ENCODE results near the gene PAQR3. TPM values are rescaled to one million over a fixed set of nuclear protein-coding genes. Genes with fewer than 3 reads are reported as not detected.

PAQR3 gene
- total RNA-seq, 1 donor from 2014 or later, result 53.2 TPM

DNA sequence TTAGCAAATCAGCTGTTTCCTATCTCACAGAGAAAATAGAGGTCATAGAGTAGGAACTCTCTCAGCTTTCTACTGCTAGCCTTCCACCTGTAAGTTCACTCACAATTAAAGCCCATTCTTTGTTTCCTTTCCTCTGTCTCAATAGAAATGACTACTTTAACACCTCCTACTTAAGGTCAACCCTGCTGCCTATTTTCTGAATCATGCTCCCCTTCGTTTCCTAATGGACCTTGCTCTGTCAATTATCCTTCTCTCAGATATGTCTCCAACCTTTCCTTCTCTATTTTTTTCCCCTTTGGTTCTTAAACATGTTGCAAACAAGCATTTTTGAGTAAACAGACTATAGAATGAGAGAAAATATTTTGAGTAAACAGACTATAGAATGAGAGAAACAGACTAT lies 5.1 kb upstream of the PAQR3 start:
- H3K27ac Mint-ChIP-seq (ENCODE audit: unreplicated experiment), result no peak overlapping the region
- H3K36me3 Mint-ChIP-seq (ENCODE audit: unreplicated experiment), result peaks cover 8% of the 10 kb centered on the region

DNA sequence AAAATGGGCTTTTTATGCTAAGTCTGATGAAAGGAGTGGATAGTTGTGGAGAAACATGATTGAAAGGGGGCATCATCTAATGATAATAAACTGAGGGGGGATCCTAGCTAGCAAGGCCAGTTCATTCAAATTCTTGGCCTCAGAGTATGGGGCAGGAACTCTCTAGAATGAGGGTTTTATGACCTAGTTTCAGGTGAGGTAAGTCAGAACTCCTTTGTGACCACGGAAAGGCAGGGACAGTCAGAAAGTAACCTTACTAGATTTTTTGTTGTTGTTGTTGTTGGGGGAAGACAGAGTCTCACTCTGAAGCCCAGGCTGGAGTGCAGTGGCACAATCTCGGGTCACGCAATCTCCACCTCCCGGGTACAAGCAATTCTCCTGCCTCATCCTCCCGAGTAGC lies 1.5 kb upstream of the PAQR3 start:
- no peak overlapping the region for H3K27ac Mint-ChIP-seq (ENCODE audit: unreplicated experiment)
- peaks cover 2% of the 10 kb centered on the region for H3K27me3 Mint-ChIP-seq (ENCODE audit: unreplicated experiment)
- H3K9me3 Mint-ChIP-seq (ENCODE audit: unreplicated experiment), result peaks cover 2% of the 10 kb centered on the region
- TF ChIP-seq, protein P1, sequence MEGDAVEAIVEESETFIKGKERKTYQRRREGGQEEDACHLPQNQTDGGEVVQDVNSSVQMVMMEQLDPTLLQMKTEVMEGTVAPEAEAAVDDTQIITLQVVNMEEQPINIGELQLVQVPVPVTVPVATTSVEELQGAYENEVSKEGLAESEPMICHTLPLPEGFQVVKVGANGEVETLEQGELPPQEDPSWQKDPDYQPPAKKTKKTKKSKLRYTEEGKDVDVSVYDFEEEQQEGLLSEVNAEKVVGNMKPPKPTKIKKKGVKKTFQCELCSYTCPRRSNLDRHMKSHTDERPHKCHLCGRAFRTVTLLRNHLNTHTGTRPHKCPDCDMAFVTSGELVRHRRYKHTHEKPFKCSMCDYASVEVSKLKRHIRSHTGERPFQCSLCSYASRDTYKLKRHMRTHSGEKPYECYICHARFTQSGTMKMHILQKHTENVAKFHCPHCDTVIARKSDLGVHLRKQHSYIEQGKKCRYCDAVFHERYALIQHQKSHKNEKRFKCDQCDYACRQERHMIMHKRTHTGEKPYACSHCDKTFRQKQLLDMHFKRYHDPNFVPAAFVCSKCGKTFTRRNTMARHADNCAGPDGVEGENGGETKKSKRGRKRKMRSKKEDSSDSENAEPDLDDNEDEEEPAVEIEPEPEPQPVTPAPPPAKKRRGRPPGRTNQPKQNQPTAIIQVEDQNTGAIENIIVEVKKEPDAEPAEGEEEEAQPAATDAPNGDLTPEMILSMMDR (IDR thresholded peaks at IDR 0.05; ENCODE audit: partially characterized antibody, unreplicated experiment), result no peak
- H3K4me3 Mint-ChIP-seq (ENCODE audit: unreplicated experiment), result no peak overlapping the region
- peaks cover 5% of the 10 kb centered on the region for H3K4me1 Mint-ChIP-seq (ENCODE audit: low read depth, unreplicated experiment)
- no peak for DNase-seq
- H3K36me3 Mint-ChIP-seq (ENCODE audit: unreplicated experiment), result peaks cover under 1% of the 10 kb centered on the region

More for the DNA sequence above, 5.1 kb upstream of the PAQR3 start:
- Mint-ChIP-seq H3K27me3 (ENCODE audit: unreplicated experiment) (no peaks in the 10 kb centered on the region), H3K4me1 (ENCODE audit: low read depth, unreplicated experiment) (peaks cover 2% of the 10 kb centered on the region), H3K4me3 (ENCODE audit: unreplicated experiment) (no peak overlapping the region), H3K9me3 (ENCODE audit: unreplicated experiment) (no peaks in the 10 kb centered on the region)
- TF ChIP-seq, protein P1 (IDR thresholded peaks at IDR 0.05; ENCODE audit: partially characterized antibody, unreplicated experiment), result no peak
- no peak for DNase-seq

DNA sequence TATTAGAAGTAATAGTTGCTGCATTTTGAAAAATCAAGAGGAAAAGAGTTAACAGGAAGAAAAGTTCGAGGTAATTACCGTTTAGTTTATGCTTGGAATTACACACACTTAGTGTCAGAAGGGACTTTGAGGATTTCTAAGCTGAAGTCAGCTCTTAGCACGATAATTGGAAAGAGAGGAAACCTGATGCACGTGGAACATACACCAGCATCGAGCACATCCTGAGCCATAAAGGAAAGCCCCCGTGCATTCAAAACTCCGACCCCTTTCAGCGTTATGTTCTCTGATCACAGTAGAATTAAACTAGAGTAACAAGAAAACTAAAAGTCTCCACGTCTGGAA lies 400 bp upstream of the PAQR3 start:
- TF ChIP-seq, protein P1 (IDR thresholded peaks at IDR 0.05; ENCODE audit: partially characterized antibody, unreplicated experiment), result no peak
- peaks cover 2% of the 10 kb centered on the region for H3K9me3 Mint-ChIP-seq (ENCODE audit: unreplicated experiment)
- H3K27ac Mint-ChIP-seq (ENCODE audit: unreplicated experiment), result peak overlapping the region; percentile 17
- H3K36me3 Mint-ChIP-seq (ENCODE audit: unreplicated experiment), result no peaks in the 10 kb centered on the region
- H3K4me1 Mint-ChIP-seq (ENCODE audit: low read depth, unreplicated experiment), result peaks cover 5% of the 10 kb centered on the region
- H3K27me3 Mint-ChIP-seq (ENCODE audit: unreplicated experiment), result peaks cover 2% of the 10 kb centered on the region
- DNase-seq, result no peak
- H3K4me3 Mint-ChIP-seq (ENCODE audit: unreplicated experiment), result peak overlapping the region; percentile 84

DNA sequence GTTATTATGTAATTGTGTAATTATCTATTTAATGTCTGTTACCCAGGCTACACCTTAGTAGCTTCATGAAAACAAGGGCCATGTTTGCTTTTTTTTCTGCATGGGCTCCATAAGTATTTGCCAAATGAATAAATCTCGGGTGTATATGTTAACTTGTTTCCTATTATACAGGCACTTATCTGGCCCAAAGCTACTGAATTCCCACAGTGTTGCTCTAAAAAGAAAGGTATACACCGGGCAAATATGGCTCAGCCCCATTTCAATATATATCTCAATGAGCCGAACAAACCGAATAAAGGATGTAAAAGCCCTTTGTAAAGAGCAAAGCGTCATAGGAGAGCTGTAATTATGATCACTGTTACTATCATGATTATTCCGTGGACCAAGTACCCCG lies 767 bp downstream of the PAQR3 start:
- TF ChIP-seq, protein P1 (IDR thresholded peaks at IDR 0.05; ENCODE audit: partially characterized antibody, unreplicated experiment), result no peak
- Mint-ChIP-seq H3K9me3 (ENCODE audit: unreplicated experiment) (peaks cover 2% of the 10 kb centered on the region), H3K36me3 (ENCODE audit: unreplicated experiment) (no peaks in the 10 kb centered on the region), H3K27me3 (ENCODE audit: unreplicated experiment) (peaks cover 2% of the 10 kb centered on the region), H3K27ac (ENCODE audit: unreplicated experiment) (peak overlapping the region; percentile 79), H3K4me3 (ENCODE audit: unreplicated experiment) (peak overlapping the region; percentile 96), H3K4me1 (ENCODE audit: low read depth, unreplicated experiment) (peaks cover 5% of the 10 kb centered on the region)
- DNase-seq, result no peak

DNA sequence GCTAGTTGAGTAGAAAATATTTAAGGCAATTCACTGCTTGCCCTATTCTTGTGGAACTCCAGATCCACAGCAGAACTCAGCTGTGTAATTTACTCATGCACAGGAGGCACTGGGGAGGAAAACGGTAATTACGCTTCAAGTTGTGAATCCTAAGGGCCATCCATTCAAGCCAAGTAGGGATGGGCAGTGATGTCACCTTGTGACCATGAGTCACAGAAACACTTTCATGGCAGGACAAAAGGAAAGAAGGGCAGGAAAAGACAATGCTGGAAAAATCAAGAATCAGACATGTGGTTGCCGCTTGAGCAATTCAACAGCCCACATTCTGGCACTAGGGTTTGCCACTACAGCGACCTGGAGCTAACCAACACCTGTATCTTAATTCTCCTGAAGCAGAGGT lies 1.4 kb downstream of the PAQR3 start:
- Mint-ChIP-seq H3K9me3 (ENCODE audit: unreplicated experiment) (peaks cover 2% of the 10 kb centered on the region), H3K27me3 (ENCODE audit: unreplicated experiment) (peaks cover 2% of the 10 kb centered on the region), H3K36me3 (ENCODE audit: unreplicated experiment) (no peaks in the 10 kb centered on the region), H3K4me1 (ENCODE audit: low read depth, unreplicated experiment) (peaks cover 5% of the 10 kb centered on the region), H3K4me3 (ENCODE audit: unreplicated experiment) (peak overlapping the region; percentile 75), H3K27ac (ENCODE audit: unreplicated experiment) (peak overlapping the region; percentile 56)
- DNase-seq, result no peak
- TF ChIP-seq, protein P1 (IDR thresholded peaks at IDR 0.05; ENCODE audit: partially characterized antibody, unreplicated experiment), result no peak

All from glutamatergic neuron (in vitro differentiated cells).